Left kidney (tissue), 2 donors: Measurements from ENCODE around the gene OSBP2. TPM values are rescaled to one million over a fixed set of nuclear protein-coding genes. Genes with fewer than 3 reads are reported as not detected.

Source experiments
- DNase-seq: peaks from one replicate; pipeline ENCODE4 v3.0.0-alpha.2; 2013
- polyA plus RNA-seq: library from polyadenylated mRNA; unstranded; fragments of 120-200 nt; gene quantifications from one replicate; pipeline ENCODE4 v1.2.1, GENCODE V29; 2013; ENCODE audit not compliant: insufficient read length

OSBP2 gene
- polyA plus RNA-seq, 1 donor: 5.5 TPM

DNA sequence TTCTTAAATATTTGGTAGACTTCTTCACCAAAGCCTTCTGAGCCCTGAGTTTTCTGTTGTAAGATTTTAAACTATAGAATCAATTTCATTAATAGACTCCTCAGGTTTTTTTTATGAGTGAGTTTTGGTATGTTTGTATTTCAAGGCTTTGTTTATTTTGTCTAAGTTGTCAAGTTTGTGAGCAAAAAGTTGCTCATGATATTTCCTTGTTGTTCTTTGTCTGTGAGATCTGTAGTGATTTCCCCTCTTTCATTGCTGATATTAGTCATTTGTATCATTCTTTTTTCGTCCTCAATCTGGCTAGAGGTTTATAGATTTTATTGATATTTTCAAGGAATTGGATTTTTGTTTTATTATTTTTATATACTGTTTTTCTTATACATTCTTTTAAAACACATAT lies 152.9 kb downstream of the OSBP2 start:
- no peak for DNase-seq

DNA sequence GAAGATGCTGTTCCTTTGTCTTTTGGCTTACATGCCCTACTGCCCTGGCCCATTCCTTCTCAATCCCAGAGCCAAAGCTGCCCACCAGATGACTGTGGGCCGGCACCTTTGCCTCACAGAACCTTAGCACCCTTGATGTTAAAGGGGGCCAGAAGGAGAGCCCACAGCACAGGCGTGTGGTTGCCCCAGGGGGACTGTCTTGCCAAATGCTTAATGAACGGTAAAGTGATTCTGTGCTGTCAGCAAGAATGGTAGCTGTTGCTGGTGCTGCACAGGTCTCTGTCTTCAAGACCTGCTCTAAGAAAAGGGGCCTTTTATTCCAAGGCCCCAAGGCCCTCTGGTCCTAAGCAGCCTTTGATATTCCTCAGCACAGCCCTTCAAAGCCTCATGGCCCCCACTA lies 160.6 kb downstream of the OSBP2 start:
- no peak for DNase-seq

DNA sequence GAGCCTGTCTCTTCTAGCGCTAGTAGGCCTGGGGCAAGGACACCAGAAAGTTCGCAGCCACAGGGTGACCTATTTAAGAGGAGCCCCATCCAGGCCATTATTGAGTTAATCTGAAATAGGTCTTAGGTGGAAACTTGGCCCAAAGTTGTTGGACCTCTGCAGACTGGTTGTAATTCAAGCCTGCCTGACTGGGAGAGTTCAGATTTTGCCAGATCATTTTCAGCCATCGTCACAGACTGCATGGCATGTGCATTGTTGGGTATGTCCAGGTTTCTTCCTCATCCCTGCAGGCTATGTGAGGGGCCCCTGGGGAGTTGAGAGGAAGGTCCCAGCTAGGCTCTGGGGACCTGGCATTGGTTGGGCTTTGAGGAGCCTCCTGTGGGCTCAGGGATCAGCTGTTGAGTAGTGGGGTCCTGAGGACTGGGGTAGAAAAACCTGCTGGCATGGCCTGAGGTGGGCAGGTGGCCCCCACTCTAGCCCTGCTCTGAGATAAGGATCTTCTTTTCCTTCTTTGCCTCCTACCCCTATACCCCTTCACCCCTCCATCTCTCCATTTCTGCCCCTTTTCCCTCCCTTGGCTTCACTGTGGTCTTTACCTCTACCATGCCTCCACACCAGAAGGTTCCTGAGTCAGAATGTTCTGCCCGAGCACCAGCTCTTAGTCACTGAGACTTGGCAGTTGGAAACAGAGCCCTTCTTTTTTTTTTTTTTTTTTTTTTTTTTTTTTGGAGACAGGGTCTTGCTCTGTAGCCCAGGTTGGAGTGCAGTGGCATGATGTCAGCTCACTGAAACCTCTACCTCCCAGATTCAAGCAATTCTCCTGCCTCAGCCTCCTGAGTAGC lies 161.2 kb downstream of the OSBP2 start:
- no peak for DNase-seq

DNA sequence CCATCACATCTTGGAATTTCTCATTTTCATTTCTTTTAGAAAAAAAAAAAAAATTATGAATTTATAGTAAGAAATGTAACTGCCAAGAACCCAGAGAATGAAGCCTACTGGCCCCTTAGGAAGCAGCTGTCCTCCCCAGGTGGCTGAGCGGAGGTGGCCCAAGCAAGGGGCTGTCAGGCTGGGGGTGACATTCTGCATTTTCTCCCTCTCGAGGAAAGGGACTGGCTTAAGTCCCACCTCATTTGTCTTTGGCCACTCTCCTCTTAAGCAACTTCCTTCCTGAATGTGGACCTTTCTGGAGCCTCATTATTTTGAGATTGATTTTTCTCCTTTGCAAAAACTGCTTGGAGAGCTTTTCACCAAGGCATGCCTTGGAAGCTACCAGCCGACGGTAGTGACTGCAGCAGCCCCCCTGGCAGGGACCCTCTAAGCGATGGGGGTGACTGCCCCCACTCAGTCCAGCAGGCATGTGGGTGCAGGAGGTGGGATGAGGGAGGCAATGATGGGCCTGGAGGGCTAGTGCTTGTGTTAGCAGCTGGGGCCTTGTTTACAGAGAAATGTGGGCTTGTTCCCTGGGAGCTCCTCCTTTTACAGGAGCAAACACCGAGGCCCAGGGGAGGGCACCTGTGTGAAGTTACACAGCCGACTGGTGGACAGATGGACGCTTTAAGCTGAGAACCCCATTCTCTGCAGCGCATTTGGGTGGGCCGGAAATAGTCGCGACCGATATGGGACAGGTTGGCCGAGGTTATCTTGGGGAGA lies 162.2 kb downstream of the OSBP2 start:
- DNase-seq: no peak

DNA sequence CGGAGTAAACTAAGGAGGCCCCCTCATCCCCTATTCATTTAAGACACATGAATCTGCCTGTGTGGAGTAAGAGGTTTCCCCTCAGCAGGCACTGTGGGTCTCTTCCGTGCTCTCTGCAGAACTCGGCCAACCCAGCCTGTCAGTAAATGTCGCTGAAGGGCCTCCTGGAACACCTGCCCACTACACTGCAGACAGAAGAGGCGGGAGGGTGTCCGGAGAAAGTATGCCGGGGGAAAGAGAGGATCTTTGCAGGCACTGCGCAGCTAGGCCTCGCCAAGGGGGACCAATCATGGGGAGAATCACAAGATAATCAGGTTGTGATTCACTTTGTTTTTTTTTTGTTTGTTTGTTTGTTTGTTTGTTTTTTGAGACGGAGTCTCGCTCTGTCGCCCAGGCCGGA lies 163.1 kb downstream of the OSBP2 start:
- no peak for DNase-seq

DNA sequence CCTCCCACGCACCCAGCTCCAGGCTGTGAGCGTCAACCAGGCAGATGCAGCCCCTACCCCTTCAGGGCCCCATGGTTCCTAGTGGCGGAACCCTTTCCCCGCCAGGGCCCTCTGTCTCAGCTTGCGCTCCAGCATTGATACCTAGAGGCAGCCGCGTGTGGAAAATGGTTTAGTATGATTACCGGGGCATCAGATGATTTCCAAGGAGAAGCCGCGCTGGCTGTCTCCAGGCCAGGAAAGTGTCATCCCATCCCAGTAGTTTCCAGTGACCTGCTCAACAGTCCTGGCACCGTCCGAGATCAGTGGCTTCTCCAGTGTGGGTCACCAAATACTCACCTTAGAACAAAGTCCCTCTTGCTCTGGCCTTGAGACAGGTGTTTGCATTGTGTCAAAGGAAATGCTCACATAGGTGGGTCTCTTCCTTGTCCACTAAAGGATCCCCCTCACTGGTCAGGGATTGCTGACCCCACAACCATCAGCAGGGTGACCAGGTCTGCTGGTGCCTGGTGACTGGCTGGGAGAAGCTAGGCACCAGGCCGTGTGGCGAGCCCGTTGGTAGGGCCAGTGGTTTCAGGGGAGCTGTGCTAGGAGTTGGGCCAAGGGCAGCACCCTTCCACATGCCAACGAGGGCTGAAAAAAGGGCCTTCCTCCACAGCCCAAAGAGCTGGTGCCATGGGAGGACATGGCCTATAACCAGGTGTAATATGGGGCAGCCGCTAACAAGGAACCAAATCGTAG lies 164.5 kb downstream of the OSBP2 start:
- no peak for DNase-seq

DNA sequence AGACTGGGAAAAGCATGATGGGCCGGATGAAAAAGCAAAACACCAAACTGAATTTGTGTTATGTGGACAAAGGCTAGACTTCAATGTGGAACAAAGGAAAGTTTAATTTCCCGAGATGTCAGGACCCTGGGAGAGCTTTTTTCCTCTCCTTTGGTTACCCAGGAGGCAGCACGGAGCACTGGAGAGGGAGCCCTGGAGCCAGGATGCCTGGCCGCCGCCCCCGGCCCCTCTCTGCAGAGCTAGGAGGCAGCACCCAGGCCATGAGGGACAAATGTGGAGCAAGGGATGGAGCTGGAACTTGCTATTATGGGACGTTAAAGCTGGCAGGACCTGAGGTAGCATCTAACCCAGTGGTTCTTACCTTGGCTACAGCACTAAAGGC lies 165.0 kb downstream of the OSBP2 start:
- DNase-seq: no peak

DNA sequence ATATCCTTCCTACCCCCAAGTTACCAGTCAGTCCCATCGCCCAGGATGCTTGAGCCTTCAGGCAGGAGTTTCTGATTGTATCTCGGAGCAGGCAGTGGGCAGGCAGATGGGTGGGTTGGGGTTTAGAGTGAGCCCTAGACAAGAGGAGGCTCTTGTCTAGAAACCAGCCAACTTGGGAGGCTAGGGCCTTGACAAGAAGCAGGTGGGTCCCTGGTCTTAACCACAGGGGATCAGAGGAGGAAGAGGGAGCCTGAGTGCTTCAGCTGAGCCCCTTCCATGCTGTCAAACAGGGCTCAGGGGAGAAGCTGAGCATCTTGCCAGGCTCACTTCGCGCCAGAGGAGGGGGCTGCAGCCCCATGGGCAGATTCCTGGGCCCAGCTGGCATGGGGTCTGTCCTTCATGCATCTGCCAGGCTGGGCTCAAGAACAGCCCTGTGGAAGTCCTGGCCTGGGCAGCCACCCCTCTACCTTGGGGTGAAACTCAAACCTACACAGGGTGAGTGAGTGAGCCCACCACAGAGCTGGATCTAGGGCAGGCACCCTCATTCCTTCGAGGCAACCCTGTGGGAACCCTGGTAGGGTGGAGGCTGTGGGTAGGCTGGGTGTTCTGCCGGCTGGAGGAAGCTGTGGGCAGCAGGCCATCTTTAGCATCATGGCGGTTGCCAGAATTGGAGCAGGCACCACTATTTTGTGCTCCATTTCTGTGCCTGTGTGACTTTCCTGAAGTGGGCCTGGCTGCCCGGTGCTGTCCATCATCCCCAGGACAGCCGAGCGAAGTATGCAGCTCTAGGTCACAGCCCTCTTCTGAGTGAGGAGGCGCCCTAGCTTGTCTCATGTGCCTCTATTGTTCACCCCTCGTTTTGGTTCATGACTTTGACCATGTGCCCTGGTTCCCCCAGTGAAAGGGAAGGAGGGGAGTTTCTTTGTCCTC lies 165.8 kb downstream of the OSBP2 start:
- no peak for DNase-seq

DNA sequence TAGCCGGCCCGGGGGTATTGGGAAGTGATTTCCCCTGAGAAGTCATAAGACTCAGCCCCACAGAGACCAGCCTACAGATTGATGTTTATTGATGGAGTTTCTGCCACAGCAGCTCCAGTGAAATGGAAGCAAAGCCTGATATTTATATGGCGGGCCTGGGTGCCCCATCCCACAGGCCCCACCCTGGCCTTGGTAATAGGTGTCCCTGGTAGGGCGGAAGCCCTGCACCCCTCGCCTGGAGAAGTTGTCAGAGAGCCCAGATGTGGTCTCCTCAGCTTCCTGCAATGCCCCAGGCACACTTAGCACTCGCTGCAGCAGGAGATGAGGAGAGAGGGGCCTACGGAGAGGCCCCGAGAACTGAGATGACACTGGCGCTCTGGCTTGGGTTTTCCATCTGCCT lies 166.5 kb downstream of the OSBP2 start:
- DNase-seq: no peak

DNA sequence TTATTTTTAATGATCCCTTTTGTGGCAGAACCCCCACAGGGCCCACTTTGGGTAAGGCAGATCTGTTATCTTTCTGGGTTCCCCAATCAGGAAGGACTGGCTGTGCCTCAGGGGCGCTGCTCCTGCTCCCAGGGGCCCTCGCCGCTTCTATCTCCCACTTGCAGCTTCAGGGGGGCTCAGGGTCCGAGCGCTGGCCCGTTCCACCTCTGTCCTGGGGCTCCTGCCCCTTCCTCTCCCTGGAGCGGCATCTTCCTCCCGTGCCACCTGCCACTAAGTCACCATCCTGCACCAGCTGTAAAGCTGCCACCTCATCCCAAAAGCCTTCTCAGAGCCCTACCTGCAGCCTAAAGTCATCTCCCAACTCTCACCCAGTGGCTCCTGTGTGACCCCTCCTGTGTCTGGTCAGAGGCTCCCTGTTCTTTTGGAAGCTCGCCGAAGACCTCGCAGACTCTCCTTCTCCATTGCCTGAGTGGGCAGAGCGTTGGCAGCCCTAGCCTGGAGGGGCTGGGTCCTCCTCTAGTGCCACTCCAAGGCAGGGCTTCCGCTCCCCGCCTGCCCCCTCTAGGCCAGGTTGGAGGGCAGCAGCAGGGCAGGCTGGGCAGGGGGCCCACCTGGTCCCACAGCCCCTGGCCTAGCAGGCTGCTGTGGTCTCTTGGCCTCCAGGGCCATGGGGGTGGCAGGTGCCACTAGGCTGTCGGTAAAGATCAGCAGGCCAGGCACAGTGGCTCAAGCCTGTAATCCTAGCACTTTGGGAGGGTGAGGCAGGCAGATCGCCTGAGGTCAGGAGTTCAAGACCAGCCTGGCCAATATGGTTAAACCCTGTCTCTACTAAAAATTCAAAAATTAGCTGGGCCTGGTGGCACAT lies 167.2 kb downstream of the OSBP2 start:
- no peak for DNase-seq

DNA sequence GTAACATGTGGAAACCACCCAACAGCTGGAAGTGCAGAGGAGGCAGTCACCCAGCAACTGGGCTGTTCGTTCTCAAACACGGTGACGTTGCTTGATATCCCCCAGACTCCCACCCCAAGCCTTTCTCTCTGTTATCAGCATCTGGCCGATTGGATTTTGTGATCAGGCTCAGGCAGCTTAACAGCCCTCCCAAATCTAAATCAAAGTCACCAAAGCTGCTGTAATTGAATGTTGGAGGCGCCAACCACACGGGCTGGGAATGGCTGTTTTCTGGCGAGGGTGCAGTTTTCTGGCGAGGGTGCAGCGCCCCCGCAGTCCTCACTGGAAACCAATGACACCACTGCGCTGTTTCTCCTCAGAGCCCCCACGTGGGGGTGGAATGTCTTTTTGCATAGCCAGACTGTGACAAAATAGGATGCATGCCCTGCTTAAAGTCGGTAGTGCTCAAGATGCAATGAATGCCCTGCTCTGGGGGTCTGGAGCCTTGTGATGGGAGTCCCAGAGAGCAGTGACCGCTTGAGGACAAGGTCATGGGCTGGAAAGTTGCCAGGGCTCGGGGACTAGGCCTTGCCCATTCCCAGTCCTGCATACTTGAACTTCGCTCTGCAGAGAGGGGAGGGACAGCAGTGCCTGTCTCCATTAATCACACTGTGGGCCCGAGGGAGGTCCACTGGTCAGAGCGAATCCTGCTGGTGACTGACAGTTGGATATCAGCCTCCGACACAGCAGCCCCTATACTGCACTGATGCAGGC lies 168.6 kb downstream of the OSBP2 start:
- no peak for DNase-seq

DNA sequence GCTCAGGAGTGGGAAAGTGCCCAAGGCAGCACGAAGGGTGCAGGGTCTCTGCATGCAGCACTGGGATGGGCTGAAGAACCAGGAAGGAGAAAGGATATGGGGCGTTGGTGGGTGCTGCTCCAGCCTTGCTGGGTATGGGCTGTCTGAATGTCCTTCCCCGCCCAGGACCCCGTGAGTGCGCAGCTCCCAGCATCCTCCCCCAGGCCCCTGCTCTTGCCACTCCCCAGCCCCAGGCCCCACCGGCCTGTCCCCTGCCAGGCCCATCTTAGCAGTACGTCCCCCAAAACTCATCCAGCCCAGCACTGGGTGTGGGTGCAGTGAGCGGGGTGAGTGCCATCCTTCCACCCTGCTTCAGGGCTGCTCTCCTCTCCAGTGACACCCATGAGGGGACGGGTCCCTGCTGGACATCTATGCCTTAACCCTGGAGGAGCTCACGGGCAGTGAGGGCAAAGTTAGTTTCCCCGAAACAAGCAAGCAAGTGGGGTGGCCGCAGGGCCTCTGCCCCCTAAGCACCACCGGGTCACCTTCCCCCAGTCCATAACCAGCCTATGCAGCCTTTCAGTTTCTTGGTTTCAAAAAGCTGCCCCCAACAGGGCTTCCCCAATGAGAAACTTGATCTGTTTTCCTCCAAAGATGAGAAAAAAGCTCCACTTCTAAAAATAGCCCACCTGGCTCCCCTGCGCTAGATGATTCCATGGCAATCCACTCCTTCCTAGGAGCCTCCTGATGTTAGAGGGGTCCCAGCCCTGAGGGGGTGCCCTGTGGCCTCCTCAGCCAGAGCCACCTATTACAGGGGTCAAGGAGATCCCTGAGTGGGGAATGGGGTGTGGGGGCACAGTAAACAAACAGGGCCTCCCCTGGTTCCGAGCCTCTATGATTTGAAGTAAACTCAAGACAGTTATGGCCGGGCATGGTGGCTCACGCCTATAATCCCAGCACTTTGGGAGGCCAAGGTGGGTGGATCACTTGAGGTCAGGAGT lies 170.1 kb downstream of the OSBP2 start:
- DNase-seq: no peak

DNA sequence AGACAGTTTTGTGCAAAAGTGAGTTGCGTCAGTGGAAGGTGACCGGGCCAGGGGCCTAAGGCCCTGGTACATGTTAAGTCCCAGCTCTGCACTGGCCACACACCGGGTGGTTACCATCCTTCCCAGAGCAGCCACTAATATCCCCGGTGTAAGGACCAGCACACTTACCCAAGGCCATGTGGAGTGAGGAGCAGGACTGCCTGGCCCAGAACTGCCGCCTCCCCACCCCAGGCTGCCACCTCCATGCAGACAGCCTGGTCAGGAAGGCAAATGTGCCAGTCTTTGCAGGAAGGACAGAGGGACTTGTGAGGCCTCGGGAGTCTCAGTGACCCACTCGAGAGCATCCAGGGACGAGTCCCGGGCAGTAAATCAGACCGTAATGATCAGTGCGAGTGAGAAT lies 171.0 kb downstream of the OSBP2 start:
- DNase-seq: no peak

DNA sequence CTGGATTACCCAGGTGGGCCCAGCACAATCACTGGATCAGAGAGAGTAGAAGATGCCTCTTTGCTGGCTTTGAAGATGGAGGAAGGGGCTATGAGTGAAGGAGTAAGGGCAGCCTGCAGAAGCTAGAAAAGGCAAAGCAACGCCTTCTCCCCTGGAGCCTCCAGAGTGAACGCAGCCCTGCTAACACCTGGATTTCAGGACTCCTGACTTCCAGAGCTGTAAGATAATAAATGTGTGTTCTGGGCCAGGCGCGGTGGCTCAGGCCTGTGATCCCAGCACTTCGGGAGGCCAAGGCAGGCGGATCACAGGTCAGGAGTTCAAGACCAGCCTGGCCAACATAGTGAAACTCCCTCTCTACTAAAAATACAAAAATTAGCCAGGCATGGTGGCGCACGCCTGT lies 171.5 kb downstream of the OSBP2 start:
- no peak for DNase-seq

DNA sequence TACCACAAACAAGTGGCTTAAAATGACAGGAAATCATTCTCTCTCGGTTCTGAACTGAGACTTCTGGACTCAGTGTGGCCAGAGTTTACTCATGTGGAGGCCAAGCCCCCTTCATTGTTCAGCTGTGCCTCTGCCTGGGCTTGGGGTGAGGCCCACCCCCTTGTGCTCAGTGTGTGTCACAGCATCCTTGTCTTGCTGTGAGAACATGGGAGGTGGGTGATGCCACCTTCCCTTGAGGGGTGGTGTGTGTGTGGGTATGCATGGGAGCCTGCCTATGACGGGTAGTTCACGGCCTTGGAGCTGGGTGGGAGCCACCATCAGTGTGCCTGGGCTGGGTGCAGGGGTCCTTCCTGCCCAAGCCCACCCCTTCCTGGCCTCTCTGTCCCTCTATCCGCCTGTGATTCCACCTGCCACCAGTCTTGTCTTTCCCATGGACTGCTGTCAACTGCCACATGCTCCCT lies 172.2 kb downstream of the OSBP2 start:
- no peak for DNase-seq

DNA sequence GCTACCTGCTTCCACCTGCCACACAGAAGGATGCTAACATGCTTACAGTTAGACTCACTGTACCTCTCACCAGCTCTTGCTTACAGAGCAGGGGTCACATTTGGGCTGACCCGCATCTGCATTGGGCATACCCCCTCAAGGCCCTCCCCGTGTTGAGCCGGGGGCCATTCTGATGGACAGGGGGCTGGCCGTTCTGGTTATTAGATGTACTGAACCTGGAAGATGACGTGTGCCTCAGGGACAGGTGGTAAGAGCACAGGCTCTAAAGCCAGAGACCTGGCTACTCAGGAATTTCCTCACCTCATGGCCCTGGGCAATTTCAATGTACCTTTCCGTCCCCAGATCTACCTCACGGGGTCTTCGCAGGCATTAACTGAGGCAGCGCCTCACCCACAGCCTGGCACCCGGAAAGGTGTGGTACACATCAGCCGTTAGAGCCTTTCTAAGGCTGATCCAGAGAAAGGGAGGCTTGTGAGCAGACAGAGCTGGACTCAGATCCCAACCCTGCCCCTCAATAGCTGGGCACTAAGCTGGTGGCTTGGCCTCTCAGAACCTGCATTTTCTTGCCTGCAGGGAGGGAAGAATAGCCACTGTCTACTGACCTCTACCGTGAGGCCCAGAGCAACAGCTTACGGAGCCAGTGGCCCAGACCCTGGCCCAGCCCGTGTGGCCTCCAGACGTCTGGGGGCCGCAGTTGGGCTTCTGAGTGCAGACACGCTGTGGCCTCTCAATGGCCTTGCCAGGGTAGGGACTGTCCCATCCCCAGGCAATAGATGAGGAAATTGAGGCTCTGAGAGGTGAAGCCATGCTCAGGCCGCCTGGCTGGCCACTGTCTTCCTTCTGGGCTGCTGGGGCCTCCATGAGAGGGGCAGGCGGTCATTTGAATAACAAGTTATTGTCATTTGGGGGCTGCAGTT lies 173.3 kb downstream of the OSBP2 start:
- no peak for DNase-seq

DNA sequence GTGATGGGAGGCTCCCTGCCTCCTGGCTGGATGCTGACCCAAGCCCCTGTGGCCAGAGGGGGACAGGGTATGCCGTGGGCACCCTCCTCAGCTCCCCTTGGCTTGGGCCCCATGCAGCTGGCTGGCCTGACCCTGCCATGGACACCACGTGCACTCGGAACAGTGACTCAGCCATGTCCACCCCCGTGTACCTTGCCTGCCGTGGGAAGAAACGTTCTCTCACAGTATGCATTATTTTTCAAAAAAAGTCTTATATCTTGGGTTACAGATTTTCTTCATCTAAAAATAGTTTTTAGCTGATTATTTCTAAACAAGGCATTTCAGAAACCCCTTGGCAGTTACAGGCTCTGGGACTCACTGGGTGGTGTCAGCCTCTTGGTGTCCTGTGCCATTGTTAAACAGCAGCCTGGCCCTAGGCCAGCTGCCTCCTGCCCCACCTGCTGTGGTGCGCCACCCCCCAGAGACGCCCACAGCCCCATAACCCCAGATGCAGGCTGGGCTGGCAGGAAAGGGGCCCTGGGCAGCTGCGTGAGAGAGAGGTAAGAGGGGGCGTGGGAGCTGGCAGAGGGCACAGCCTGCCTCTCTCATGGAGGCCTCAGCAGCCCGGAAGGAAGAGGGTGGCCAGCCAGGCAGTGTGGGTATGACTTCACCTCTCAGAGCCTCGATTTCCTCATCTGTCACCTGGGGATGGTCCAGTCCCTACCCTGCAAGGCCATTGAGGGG lies 174.2 kb downstream of the OSBP2 start:
- no peak for DNase-seq
